Measurements from ENCODE around the gene CPD.

DNA sequence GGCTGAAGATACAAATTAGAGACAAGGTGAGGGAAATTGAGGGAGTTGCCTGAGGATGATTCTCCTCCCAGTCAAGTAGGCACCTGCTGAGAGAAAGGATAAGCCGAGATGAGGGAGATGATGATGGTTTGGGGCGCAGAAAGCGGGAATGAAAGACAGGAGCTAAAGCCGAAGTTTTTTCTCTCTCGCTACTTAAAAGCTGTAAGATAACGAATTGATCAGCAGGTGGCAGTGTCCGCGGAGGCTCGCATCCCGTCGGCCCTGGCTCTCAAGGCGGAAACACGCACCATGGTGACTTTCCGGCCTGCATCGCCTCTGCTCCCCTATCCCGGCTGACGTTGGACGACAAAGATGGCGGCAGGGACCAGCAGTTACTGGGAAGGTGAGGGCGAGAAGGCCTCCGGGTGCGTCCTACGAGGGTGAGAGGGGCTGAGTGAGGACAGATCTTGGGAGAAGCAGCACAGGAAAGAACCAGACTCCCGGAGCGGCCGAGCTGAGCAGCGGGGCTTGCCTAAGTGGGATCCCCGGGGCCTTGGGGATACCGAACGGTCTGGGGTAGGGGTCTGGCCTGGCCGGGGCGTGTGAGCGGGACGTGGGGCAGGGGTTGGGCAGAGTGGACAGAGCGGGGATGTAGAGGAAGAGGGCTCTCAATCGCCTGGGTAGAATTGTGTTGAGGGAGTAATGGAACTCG is 98.5 kb downstream of the CPD start, which contains the start of gene GOSR1:
- TF ChIP-seq TEAD4 (IDR thresholded peaks at IDR 0.05; ENCODE audit: borderline replicate concordance, insufficient read depth) (no peak), YY1 (IDR thresholded peaks at IDR 0.05; ENCODE audit: low read depth) (peak; percentile 97), EZH2phosphoT487 (IDR thresholded peaks at IDR 0.05; ENCODE audit: borderline replicate concordance, low read depth) (no peak), POLR2AphosphoS5 (IDR thresholded peaks at IDR 0.05; ENCODE audit: low read depth, low read length) (peak; percentile 95), TAF1 (IDR thresholded peaks at IDR 0.05; ENCODE audit: borderline replicate concordance, low read depth, low read length) (peak; percentile 98), RCOR1 (IDR thresholded peaks at IDR 0.05; ENCODE audit: low read length) (no peak), FOXJ3 (CRISPR knock-in tag; IDR thresholded peaks at IDR 0.05) (no peak), SMC3 (IDR thresholded peaks at IDR 0.05; ENCODE audit: low read depth, low read length) (peak; percentile 58), EP300 (IDR thresholded peaks at IDR 0.05; ENCODE audit: borderline replicate concordance in 1 of 2, low read depth in 1 of 2, low read length in 1 of 2) (no peak; a peak in 1 of 4 replicates), REST (IDR thresholded peaks at IDR 0.05; ENCODE audit: low read depth, low read length) (peak; percentile 67; the same call in 1 of the 2 replicates), NRF1 (IDR thresholded peaks at IDR 0.05; ENCODE audit: low read depth, low read length) (no peak), RXRA (IDR thresholded peaks at IDR 0.05; ENCODE audit: borderline replicate concordance, low read depth) (no peak)
- TF ChIP-seq, protein P1, sequence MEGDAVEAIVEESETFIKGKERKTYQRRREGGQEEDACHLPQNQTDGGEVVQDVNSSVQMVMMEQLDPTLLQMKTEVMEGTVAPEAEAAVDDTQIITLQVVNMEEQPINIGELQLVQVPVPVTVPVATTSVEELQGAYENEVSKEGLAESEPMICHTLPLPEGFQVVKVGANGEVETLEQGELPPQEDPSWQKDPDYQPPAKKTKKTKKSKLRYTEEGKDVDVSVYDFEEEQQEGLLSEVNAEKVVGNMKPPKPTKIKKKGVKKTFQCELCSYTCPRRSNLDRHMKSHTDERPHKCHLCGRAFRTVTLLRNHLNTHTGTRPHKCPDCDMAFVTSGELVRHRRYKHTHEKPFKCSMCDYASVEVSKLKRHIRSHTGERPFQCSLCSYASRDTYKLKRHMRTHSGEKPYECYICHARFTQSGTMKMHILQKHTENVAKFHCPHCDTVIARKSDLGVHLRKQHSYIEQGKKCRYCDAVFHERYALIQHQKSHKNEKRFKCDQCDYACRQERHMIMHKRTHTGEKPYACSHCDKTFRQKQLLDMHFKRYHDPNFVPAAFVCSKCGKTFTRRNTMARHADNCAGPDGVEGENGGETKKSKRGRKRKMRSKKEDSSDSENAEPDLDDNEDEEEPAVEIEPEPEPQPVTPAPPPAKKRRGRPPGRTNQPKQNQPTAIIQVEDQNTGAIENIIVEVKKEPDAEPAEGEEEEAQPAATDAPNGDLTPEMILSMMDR (IDR thresholded peaks at IDR 0.05) = peak; percentile 75
